Right lobe of liver (tissue), 6 donors: Measurements from ENCODE around the gene MLX. TPM values are rescaled to one million over a fixed set of nuclear protein-coding genes. Genes with fewer than 3 reads are reported as not detected.
A peak's percentile ranks its signal among the peaks of the same experiment; 100 is the strongest.

Experiments
- ATAC-seq, 4 donors: fragments of 200-7000 bp; cut with Tn5 transposase; one replicate each; pipeline ENCODE4 v1.9.1; 2020; ENCODE audit warnings: mild to moderate bottlenecking in 4 of 4, moderate library complexity in 4 of 4
- DNase-seq, 3 donors: peaks; one replicate each; pipeline ENCODE4 v3.0.0-alpha.2; 2020
- H3K27ac ChIP-seq, 3 donors: fragments of 200-600 bp; one replicate each; pipeline ENCODE4 v1.8.0; 2022
- H3K27me3 ChIP-seq, 2 donors: fragments of 200-600 bp; one replicate each; pipeline ENCODE4 v1.8.0; 2022
- H3K36me3 ChIP-seq, 4 donors: fragments of 200-600 bp; sonication (generic) in 1 of 4; one replicate each; pipeline versions ENCODE4 v1.5.1 to v1.8.0; 2017 to 2022; ENCODE audit warnings: control low read depth in 1 of 4
- H3K4me1 ChIP-seq, 4 donors: fragments of 200-600 bp; sonication (generic) in 1 of 4; one replicate each; pipeline versions ENCODE4 v1.5.1 to v1.8.0; 2017 to 2022; ENCODE audit warnings: control low read depth in 1 of 4
- H3K4me3 ChIP-seq, 3 donors: fragments of 200-600 bp; one replicate each; pipeline ENCODE4 v1.8.0; 2022
- H3K9me3 ChIP-seq, 4 donors: fragments of 200-600 bp; sonication (generic) in 1 of 4; one replicate each; pipeline versions ENCODE4 v1.5.1 to v1.8.0; 2017 to 2022; ENCODE audit warnings: control low read depth in 1 of 4
- POLR2A ChIP-seq: fragments of 450-650 bp; IDR thresholded peaks from one replicate; pipeline ENCODE4 v1.6.1; 2017; ENCODE audit warnings: antibody characterized with exemption, mild to moderate bottlenecking
- WGBS: methylation state at CpG from one replicate; pipeline ENCODE4 v1.1.6; 2018; ENCODE audit warnings: low coverage, low lambda C conversion rate; ENCODE audit not compliant: insufficient coverage; ENCODE audit errors: missing lambda C conversion rate; 5-methylcytosine and 5-hydroxymethylcytosine counted together
- intact Hi-C, 2 donors: fragments of 100-400 bp; cut with DNase I; formaldehyde crosslinking; loops; one replicate each; pipeline versions ENCODE4 v1.11.2 to v1.14.1; 2022
- total RNA-seq, 6 experiments: library from RNA; depleted of rRNA in 2 of 6; stranded (reverse); fragments of >200 nt in 2 of 6; fragmentation: NEBNext Ultra II Directional in 3 of 6; extraction: Animal tissue kit (Norgen Biotek cat#: 25700) in 3 of 6; gene quantifications; one replicate each; pipeline versions ENCODE4 v1.1.0 to v1.2.4, GENCODE V29; 2016 to 2023
- TF ChIP-seq, protein P1 (sequence below), 4 donors: fragments of 200-600 bp in 3 of 4; fragments of 450-650 bp in 1 of 4; IDR thresholded peaks; one replicate each; pipeline versions ENCODE4 v1.5.1 to v1.8.0; 2016 to 2022; ENCODE audit warnings: antibody characterized with exemption in 4 of 4, mild to moderate bottlenecking in 2 of 4
- donor health status: DM: no; HTN: yes; CAD: no.
- donor health status: DM: no; HTN: no; CAD: no.
- donor health status: DM: no; HTN: no; CAD: no.
- donor health status: DM: no; HTN: yes; CAD: no.
- donor health status: DM: no; HTN: yes; CAD: no.

Gene MLX
- total RNA-seq, 6 experiments from 2014 or later, result 34.5 to 46.2 (median 35.2) TPM

GRCh38 chr17:42519546-42520491 is 47.1 kb upstream of the MLX start:
- H3K27me3 ChIP-seq, result no peaks in the 10 kb centered on the region
- intact Hi-C loops, result loop anchor here (5.0 to 10.0 kb wide), 2 partner anchors 103 to 195 kb away; no protein-coding TSS in a partner anchor
- H3K36me3 ChIP-seq, result peaks cover 0 to 1% (median under 1%) of the 10 kb centered on the region in 4 donors
- ATAC-seq, result peak; percentile 56 to 72 (median 65)
- peaks cover 0 to 47% (median 15%) of the 10 kb centered on the region in 4 donors for H3K4me1 ChIP-seq
- 43% methylated on average over 9 of the region's 12 CpGs for WGBS
- no peak overlapping the region for H3K4me3 ChIP-seq
- H3K27ac ChIP-seq, result peak overlapping the region; percentile 89 to 93 (median 92)
- peak; percentile 87 to 90 (median 89) for DNase-seq
- no peaks in the 10 kb centered on the region for H3K9me3 ChIP-seq
- TF ChIP-seq, protein P1, sequence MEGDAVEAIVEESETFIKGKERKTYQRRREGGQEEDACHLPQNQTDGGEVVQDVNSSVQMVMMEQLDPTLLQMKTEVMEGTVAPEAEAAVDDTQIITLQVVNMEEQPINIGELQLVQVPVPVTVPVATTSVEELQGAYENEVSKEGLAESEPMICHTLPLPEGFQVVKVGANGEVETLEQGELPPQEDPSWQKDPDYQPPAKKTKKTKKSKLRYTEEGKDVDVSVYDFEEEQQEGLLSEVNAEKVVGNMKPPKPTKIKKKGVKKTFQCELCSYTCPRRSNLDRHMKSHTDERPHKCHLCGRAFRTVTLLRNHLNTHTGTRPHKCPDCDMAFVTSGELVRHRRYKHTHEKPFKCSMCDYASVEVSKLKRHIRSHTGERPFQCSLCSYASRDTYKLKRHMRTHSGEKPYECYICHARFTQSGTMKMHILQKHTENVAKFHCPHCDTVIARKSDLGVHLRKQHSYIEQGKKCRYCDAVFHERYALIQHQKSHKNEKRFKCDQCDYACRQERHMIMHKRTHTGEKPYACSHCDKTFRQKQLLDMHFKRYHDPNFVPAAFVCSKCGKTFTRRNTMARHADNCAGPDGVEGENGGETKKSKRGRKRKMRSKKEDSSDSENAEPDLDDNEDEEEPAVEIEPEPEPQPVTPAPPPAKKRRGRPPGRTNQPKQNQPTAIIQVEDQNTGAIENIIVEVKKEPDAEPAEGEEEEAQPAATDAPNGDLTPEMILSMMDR (IDR thresholded peaks at IDR 0.05), result no peak
- TF ChIP-seq POLR2A, result peak; percentile 16

- peak overlapping the region; percentile 77 to 92 (median 89) for H3K27ac ChIP-seq
- H3K4me1 ChIP-seq, result peaks cover 0 to 51% (median 17%) of the 10 kb centered on the region in 4 donors
- WGBS, result 43% methylated on average over 4 of the region's 9 CpGs
- H3K9me3 ChIP-seq, result no peaks in the 10 kb centered on the region
- no peak overlapping the region for H3K4me3 ChIP-seq
- intact Hi-C loops, result no loop called here
- DNase-seq (no peak), ATAC-seq (no peak)
- H3K27me3 ChIP-seq, result no peaks in the 10 kb centered on the region
- TF ChIP-seq, protein P1 (IDR thresholded peaks at IDR 0.05), result peak in 2 of 4 donors; percentile 16 to 17
- TF ChIP-seq POLR2A, result no peak
- no peaks in the 10 kb centered on the region for H3K36me3 ChIP-seq
Measured at GRCh38 chr17:42520540-42520951, 46.4 kb upstream of the MLX start.

- no peak for TF ChIP-seq POLR2A
- TF ChIP-seq, protein P1 (IDR thresholded peaks at IDR 0.05), result no peak
- WGBS, result 60% methylated on average over 4 of the region's 8 CpGs
- ATAC-seq, result no peak
- Histone ChIP-seq H3K4me3 (no peak overlapping the region), H3K36me3 (no peaks in the 10 kb centered on the region), H3K27ac (peak overlapping the region; percentile 77 to 92 (median 89)), H3K9me3 (no peaks in the 10 kb centered on the region), H3K4me1 (peaks cover 0 to 51% (median 17%) of the 10 kb centered on the region in 4 donors), H3K27me3 (no peaks in the 10 kb centered on the region)
- intact Hi-C loops, result no loop called here
- no peak for DNase-seq
Measured at GRCh38 chr17:42521036-42521435, 45.9 kb upstream of the MLX start.

GRCh38 chr17:42521666-42522262 is 45.1 kb upstream of the MLX start:
- intact Hi-C loops, result no loop called here
- DNase-seq, result no peak
- WGBS, result 65% methylated on average over 4 of the region's 11 CpGs
- Histone ChIP-seq H3K27me3 (no peaks in the 10 kb centered on the region), H3K9me3 (no peaks in the 10 kb centered on the region), H3K4me3 (no peak overlapping the region), H3K36me3 (no peaks in the 10 kb centered on the region), H3K27ac (peak overlapping the region; percentile 77 to 92 (median 89)), H3K4me1 (peaks cover 0 to 58% (median 17%) of the 10 kb centered on the region in 4 donors)
- TF ChIP-seq, protein P1 (IDR thresholded peaks at IDR 0.05), result no peak
- TF ChIP-seq POLR2A, result no peak
- no peak for ATAC-seq
